ENCODE results near the gene ZNF45.
"Not testable (repeated sequence)": the region's sequence is repeated elsewhere in the genome, so short reads cannot be mapped to it uniquely, and the experiment has no call there.

The ZNF45 gene

DNA sequence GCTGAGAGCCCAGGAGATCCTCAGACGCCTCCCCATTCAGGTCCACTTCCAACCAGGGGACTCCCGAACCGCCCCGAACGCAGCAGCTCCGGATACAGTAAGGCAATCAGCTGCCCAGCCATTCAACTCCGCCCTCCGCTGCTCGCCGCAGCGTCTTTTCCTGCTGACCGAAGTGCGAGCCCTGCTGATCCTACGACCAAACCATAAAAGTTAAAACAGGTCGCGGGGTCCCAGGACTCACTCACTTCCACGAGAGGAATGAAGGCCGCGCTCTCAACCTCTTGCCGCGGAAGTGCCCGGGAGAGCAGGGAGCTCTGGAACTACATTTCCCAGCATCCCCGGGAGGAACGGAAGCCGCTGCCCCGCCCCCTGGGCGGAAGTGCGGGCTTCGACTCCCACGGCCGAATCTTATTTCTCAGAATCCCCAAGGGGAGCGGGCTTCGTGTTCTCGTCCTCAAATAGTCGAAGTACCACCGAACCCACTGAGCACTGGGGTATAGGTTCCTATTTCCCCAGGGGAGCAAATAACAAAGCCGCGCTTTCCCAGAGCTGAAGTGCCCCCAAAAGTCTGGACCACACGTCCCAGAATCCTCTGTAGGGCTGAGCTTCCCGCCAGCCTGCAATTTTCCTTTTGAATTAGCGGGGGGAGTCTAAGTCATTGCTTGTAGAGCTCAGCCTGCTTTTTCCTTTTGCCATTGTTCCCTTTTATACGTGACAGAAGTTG is at the start of gene ZNF45:
TSS of gene ZNF45 (minus strand) at position 298 of the 724 bp plus-strand sequence. CDS start 13,097 bp downstream, outside the sequence.
- DNase-seq: peak; percentile 95

DNA sequence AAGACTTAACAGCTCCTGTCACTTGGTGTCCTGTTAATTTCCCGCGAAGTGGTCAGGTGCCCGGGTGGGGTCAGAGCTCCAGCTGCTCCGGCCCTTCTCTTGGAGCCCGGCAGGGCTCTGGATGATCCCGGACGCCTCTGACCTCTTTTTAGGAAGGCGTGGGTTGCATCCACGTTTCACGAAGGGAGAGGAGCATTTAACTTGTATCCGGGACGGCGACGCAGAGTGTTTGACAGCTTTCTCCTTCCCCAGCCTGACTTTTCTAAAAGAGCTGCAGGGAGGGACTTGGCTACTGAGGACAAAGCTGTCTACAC is 49.6 kb upstream of the ZNF45 start:
- peak; percentile 50 for DNase-seq

DNA sequence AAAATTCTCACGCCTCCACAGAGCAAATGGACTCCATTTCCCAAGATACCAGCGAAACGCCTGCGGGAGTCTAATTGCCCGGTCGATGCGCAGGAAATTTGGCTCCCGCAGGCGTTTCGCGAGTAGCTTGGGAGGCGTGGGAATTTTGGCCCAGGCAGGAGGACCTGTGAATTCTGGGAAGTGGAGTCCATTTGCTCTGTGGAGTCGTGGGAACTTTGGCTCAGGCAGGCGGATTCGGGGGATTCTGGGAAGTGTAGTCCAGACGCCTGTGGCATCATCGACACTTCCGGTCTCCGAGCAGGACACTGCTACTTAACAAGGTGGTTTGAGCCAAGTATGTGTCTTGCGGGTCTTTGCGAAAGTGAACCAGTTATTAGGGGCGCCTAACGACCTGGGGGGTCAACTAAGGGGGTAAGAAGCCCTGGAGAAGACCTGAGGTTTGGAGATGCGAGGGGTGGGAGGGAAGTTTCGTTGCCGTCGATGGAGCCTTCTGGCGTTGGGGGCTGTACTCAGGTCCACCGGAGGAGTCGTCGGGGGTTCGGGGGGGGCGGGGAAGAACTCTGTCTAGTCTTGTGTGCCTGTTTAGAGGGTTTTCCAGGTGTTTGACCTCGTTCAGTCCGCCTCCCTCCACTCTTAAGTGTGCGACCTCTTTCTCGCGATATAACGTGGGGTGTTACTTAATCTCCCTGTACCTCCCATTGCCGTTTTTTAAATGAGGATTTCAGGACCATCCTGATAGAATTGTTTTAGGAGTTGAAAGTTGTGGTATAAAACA is 49.0 kb upstream of the ZNF45 start, which contains the start of gene ZNF155:
TSS of gene ZNF155 (plus strand) at position 277 of the 775 bp plus-strand sequence. CDS start 4,356 bp downstream, outside the sequence.
- peak; percentile 99 for DNase-seq

DNA sequence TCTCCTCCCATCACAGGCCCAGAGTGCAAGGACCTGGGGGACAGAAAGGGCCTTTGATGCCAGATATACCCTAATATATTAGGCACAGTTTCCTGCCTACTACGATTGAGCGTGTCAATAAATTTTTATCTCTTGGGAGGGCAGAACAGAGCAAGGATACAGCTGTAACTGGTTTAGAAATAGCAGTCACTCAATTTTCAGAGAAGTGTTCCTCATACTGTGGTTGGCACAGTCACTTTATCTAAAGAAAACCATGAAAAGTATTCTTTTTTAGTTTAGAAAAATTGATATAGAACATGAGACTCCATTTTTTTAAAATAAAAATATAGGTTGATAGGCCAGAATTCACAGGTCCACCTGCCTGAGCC is 48.4 kb upstream of the ZNF45 start:
- no peak for DNase-seq

DNA sequence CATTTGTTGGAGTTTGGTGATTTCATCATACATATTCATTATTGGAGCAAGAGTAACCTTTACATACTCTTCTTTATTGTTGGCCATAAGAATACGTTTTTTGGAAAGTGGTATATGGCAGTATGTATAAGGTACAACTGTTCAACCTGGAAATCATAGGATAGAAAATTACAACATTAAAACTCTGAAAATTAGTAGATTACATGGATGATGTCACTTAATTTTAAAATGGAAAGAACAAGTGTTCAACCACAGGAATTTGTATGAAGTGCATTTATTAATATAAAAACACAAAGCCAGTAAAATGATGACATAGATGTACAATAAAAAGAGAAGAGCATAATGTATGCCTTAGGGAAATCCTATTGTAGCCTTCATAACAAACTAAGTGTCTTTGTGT is 41.6 kb upstream of the ZNF45 start:
- DNase-seq: no peak

DNA sequence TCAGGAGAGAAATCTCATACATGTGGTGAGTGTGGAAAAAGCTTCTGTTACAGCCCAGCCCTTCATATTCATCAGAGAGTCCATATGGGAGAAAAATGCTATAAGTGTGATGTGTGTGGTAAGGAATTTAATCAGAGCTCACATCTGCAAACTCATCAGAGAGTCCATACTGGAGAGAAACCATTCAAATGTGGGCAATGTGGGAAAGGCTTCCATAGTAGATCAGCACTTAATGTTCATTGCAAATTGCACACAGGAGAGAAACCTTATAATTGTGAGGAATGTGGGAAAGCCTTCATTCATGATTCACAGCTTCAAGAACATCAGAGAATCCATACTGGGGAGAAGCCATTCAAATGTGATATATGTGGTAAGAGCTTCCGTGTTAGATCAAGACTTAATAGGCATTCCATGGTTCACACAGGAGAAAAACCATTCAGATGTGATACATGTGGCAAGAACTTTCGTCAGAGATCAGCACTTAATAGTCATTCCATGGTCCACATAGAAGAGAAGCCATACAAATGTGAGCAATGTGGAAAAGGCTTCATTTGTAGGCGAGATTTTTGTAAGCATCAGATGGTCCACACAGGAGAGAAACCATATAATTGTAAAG is 31.1 kb upstream of the ZNF45 start:
- DNase-seq: no peak

DNA sequence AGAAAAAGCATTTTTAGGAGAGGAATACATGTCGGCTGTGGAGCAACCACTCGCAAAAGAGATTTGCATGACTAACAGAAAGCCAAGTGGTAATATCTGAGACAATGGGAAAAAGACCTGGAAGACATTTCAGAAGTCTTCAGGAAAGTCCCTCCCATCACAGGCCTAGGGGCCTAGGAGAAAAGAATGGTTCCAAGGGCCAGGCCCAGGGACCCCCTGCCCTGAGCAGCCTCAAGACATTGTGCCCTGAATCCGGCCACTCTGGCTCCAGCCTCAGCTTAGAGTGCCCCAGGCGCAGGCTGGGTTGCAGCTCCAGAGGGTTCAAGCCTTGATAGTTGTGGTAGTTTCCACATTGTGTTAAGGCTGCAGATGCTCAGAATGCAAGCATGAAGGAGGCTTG is 25.3 kb upstream of the ZNF45 start:
- DNase-seq: no peak

DNA sequence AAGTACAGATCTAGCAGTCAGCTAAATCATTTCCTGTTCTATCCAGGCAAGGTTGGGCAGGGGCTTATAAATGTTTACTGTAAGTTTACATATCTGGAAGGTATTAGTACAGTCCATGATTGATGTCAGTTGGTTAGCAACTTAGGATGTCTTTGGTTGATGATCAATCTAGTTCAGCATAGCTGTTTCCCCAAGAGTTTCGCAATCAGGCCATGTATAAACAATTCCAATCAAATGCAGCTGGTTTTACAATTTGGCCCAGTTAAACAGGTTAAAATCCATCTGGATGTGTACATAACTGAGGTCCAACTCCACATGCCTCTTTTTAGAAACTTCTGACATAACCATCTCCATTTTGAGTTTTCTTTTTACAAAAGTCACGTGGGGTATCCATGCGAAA is 22.8 kb upstream of the ZNF45 start:
- DNase-seq: no peak

DNA sequence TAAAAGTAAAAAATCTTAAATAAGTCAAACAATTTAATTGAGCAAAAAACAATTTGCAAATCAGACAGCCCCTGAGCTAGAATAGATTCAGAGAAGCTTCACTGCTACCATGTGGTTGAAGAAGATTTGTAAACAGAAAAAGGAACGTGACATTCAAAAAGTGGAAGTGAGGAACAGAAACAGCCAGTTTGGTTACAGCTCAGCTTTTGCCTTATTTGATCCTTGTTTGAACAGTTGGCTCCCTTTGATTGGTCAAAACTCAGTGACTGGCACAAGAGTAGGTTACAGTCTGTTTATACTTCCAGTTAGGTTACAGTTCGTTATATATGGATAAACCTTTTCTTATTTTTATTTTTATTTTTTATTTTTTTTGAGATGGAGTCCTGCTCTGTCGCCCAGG is 21.7 kb upstream of the ZNF45 start:
- no peak for DNase-seq

DNA sequence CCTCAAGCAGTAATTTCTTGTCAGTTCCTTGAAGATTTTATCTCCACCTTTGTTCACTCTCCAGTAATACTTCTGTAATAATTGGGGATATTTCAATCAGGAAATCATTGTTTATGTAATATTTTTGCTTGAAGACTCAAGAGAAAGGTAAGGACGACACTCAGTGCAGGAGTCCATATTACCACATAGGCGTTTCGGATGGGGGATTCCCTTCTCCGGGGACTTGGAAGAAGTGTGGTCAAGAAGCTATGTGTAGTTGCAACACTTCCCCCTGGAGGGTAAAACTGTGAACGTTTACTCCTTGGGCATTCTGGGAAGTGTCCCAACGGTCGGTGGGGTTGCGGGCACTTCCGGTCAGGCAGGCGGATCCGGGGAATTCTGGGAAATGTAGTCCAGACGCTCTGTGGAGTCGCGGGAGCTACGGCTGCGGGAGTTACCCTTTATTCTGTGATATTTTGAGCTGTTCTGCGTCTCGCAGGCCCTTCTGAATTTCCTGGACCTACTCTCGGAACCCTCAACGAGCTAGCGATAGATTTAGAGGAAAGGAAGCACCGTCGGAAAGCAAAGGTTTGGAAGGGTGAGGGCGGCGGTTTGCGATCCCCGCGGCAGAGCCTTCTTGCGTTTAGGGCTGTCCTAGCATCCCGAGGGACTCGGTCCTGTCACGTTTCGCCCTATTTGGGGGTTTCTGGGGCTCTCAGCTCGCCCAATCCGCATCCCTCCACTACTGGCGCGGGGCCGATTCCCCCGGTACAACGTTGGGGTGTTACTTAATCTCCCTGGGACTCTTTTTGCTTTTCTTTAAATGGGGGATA is 16.0 kb upstream of the ZNF45 start, which contains the start of gene ZNF221:
TSS of gene ZNF221 (plus strand) at position 395 of the 812 bp plus-strand sequence. CDS start 11,499 bp downstream, outside the sequence.
- DNase-seq: peak; percentile 98

DNA sequence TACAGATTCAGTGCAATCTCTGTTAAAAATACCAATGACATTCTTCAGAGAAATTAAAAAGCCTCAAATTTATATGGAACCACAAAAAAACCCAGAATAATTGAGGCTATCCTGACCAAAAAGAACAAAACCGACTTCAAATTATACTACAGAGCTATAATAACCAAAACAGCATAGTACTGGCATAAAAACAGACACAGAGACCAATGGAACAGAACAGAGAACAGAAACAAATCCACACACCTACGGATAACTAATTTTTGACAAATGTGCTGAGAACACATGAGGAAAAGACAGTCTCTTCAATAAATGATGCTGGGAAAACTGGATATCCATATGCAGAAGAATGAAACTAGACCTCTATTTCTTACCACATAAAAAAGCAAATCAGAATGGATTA is 14.7 kb upstream of the ZNF45 start:
- DNase-seq: not testable (repeated sequence)

DNA sequence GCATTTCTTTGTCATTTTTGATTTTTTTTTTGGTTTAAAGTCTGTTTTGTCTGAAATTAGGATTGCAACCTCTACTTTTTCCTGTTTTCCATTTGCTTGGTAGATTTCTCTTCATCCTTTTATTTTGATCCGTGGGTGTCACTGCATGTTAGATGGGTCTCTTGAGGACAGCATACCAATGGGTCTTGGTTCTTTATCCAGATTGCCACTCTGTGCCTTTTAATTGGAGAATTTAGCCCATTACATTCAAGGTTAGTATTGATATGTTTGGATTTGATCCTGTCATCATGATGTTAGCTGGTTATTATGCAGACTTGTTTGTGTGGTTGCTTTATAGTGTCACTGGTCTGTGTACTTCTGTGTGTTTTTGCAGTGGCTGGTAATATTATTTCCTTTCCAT is 12.3 kb upstream of the ZNF45 start:
- DNase-seq: not testable (repeated sequence)

DNA sequence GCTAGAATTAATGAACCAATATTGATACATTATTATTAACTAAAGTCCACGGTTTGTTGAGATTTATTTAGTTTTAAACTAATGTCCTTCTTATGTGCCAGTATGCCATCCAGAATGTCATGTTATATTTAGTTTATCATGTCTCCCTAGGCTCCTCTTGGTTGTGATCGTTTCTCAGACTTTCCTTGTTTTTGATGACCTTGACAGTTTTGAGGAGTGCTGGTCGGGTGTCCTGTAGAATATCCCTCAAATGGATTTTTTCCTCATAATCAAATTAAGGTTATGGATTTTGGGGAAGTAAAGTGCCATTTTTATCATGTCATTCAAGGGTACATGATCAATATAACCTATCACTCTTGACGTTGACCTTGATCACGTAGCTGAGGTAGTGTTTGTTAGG is 6.1 kb upstream of the ZNF45 start:
- DNase-seq: no peak

DNA sequence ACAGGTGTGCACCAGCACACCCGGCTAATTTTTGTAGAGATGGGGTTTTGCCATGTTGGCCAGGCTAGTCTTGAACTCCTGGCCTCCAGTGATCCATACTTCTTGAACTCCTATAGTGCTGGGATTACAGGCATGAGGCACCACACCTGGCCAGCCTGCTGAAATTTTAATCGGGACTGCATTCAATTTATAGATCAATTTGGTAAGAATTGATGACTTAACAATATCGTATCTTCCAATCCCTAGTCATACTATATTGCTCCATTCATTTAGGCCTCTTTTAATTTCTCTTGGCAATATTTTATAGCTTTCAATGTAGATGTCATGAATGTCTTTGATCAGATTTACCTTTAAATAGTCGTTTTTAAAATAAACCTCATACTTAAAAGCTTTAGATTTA is 5.6 kb upstream of the ZNF45 start:
- DNase-seq: no peak

DNA sequence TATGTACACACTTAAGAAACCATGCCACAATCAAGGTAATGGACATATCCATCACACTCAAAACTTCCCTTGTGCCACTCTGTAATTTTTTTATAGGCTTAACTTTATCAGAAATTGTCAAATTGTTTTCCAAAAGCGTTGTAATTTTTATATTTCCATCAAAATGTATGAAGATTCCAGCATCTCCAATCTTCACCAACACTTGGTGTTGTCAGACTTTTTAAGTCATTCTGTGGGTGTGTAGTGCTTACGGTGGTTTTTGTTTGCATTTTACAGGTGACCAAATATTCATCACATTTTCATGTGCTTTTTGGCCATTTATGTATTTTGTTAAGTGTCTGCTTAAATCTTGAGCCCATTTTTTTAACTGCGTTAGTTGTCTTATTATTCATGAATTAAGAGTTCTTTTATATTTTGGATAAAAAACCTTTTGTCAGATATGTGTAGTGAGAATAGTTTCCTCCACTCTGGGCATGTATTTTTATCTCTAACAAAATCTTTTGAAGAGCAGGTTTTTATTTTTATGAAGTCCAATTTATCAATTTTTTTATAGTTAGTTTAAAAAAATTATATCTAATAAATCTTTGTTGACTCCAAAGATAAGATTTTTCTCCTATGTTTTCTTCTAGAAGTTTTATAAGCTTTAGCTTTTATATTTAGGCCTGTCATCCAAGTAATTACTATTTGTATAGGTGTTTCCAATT is 4.6 kb upstream of the ZNF45 start:
- no peak for DNase-seq

DNA sequence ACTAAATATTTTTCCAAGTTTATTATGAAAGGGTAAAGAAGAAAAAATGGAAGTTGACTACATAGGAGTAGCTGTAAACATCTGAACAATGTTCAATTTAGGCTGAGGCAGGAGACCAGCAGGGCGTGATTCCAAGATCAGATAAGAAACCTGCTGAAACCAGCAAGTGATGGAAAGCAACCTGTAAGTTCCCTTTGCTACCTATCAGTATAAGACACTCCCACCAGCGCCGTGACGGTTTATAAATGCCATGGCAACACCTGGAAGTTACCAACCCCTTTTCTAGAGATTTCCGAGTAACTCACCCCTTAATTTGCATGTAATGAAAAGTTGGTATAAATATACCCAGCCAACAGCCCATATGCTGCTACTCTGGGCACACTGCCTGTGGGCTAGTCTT is 1.1 kb upstream of the ZNF45 start:
- no peak for DNase-seq

DNA sequence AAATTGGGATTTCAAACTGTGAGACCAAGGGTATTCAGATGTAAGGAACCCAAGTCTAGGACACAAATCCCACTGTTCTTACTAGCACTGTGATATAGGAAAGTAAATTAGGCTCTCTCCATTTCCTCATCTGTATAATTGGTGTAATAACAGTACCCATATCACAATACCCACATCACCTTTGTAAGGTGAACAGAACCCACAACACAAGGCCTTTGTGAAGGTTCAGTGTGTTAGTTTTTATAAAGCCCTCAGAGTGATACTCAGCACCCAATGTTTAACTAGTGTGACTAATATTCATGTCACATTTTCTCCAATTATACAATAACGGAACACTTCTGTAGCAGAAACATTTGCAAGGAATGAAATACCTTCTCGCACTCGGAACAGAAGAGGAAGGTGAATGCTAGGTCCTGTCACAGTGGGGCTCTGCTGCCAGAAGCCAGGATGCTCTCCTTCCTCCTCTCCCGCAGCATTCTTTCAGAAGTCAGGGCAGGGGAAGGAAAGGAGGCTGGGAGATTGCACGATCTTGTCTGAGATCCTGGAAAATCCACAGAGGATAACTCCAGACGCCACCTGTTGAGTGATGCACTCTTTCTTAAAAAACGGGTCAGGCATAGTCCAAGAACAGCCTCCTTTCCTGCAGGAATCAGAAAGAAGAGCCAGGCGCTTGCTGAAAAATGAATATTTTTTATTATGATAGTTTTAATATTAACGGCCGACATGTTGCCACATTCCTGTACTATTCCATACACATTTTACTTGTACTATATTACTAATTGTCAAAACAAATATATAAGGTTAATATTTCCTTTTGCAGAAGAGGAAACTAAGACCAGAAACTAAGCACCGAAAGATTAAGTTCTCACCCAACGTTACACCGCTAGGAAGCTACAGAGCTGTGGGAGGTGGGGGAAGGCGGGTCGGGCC is 762 bp downstream of the ZNF45 start:
- peak; percentile 32 for DNase-seq

DNA sequence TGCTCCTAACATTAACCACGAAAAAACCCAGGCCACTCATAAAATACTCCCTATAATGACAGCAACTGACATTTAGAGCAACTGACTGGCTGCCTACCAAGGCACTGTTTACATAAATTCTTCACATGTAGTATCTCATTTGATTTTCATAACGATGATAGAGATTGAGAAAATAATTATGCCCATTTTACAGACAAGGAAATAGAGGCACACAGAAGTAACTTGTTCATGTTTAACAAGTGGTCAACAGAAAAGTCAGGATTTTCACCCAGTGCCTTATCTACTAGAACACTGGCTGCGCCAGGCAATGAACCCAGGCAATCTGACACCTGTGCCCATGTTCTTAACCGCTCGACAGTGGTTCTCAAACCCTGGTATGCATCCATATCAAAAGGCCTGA is 6.3 kb downstream of the ZNF45 start:
- DNase-seq: no peak

DNA sequence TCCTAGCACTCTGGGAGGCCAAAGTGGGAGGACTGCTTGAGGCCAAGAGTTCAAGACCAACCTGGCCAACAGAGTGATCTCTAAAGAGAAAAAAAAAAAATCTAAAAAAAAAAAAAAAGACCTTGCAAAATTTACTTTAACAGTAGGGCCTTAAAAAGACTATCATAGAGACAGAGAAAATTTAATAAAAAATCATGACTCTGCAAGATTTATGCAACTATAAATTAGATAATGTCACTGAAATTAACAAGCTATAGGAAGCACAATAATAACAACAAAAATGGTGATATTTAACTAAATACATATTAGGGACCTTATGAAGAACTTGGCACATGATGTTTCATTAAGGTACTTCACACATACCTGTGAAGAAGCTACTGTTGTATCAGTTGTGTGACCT is 11.2 kb downstream of the ZNF45 start:
- no peak for DNase-seq

DNA sequence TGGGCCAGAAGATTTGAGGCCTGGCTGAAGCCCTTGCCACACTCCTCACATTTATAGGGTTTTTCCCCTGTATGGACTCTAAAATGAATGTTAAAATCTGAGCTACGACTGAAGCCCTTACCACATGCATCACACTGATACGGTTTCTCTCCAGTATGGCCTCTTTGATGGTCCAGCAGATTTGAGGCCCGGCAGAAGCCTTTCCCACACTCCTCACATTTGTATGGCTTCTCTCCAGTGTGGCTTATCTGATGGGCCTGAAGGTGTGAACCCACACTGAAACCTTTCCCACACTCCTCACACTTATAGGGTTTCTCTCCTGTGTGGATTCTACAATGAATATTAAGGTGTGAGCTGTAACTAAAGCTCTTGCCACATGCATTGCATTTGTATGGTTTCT is 21.0 kb downstream of the ZNF45 start:
- no peak for DNase-seq

DNA sequence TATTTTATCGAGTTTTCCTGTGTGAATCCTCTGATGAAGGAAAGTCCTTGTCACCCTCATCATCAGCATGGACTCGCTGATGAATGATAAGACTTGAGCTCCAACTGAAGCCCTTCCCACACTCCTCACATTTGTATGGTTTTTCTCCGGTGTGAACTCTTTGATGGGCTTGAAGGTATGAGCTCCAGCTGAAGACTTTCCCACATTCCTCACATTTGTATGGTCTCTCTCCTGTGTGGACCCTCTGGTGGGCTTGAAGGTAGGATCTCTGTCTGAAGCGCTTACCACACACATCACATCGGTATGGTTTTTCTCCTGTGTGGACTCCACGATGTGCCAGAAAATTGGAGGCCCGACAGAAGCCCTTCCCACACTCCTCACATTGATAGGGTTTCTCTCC is 21.7 kb downstream of the ZNF45 start:
- no peak for DNase-seq
